Stimulated activated CD8-positive, alpha-beta memory T cell treated with anti-CD3 and anti-CD28 coated beads, Interleukin-15, amount 100 ng/mL, for 4 hours (primary cell): ENCODE data around the gene SCGB1A1.

ENCODE experiments used
- DNase-seq, 2 donors: peaks; one replicate each; pipeline ENCODE4 v3.0.0-alpha.2; 2020; ENCODE audit warnings: low read depth in 2 of 2

SCGB1A1 gene

DNA sequence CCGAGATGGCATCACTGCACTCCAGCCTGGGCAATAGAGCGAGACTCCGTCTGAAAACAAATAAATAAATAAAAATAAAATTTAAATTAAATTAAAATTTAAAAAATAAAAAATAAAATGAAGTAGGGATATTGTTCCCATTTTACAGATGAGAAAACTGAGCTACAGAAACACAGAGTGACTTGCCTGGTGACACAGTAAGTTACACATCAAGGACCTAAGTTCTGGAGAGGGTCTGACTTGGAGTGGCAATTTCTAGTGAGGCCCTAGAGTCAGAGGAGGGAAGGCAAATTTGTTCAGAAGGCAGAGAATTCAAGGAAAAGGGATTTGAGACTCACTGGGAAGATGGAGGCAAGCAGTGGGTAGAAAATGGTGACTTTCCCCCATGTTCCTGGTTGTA is 2.0 kb downstream of the SCGB1A1 start:
- no peak for DNase-seq

DNA sequence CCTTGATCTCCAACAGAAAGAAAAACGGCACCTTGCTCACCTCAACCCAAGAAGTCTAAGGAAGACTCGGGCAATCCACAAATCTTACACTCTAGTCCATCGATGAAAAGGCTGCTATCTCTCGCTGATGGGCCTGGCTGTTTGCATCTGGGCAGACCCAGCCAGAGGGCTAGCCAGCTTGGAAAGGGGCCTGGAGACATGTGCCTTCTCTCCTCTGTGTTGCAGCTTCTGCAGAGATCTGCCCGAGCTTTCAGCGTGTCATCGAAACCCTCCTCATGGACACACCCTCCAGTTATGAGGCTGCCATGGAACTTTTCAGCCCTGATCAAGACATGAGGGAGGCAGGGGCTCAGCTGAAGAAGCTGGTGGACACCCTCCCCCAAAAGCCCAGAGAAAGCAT is 3.2 kb downstream of the SCGB1A1 start:
- no peak for DNase-seq

DNA sequence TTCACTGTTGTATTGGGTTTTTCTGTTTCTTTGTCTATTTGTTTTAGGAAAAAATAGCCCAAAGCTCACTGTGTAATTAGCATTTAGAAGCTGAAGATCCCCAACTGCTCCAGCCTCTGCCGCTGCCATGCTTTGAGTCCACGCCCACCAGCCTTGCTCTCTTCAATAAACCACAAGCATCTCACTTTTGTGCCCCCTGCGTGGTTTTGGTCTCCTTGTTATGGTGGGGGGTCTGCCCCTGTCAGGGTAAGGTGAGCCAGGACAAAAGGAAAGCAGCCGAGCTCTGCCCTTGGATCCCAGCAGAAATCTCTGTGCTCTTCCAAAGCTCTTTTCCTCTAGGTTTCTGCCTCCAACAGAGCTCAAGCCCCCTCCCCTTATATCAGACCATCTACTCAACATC is 4.2 kb downstream of the SCGB1A1 start:
- DNase-seq: no peak

GRCh38 chr11:62427630-62428233 is 8.9 kb downstream of the SCGB1A1 start:
- no peak for DNase-seq

GRCh38 chr11:62428871-62429560 is 10.2 kb downstream of the SCGB1A1 start:
- DNase-seq: no peak

- DNase-seq: no peak
These were observed 11.6 kb downstream of the SCGB1A1 start for GRCh38 chr11:62430425-62430824.

- no peak for DNase-seq
These were observed 12.5 kb downstream of the SCGB1A1 start for GRCh38 chr11:62431171-62431901.

- DNase-seq: no peak
These were observed 13.9 kb downstream of the SCGB1A1 start for GRCh38 chr11:62432695-62433094.

- no peak for DNase-seq
These were observed 14.5 kb downstream of the SCGB1A1 start for GRCh38 chr11:62433141-62433903.

DNA sequence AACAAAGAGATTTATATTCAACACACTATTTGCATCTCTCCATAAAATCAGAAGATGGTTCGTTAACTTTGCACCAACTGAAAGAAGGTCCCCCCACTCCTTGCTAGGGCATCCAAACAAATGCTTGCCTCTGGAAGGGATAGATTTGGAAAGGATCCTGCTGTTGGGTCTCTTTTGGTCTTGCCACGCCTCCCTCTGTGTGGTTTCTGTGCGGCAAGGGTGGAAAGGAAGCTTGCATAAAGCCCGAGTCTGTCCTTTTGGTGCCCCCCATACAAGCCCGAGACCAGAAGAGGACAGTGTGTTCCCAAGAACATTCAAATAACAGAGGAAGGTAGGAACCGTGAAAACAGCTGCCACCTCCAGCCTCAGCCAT is 15.1 kb downstream of the SCGB1A1 start:
- no peak for DNase-seq

DNA sequence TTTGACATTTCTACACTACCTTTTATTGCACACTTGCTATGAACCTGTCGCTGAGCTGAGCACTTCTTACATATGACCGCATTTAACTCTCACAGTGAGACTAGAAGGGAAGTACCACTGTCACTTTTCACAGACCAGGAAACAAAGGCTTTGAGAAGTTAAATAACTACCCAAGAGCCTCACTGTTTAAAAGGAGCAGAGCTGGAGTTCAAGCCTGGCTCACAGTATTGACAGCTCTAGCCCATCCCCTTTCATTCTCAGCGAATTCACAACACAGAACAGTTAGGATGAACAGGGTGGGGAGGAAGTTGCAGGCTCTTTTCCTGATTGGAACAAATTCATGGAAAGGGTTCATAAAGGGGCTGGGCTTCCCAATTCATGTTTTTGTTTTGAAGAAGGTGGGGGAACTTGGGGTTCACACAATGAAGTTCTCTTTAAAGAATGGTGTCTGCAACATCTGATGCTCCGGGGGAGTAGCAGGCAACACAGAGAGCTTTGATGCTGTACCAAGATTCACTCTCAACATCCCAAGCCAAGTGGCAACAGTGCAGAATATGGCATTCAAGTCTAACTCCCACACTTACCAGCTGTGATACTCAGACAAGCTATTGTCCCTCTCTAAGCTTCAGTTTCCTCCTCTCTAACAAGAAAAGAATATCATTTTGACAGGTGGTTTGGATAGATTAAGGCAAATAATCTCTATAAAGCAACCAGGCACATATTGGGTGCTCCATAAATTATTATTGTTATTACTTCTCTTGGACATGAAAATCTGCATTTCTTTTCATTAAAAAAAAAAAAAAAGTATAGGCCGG is 17.2 kb downstream of the SCGB1A1 start:
- DNase-seq: no peak

- no peak for DNase-seq
These were observed 18.8 kb downstream of the SCGB1A1 start for GRCh38 chr11:62437616-62438015.

DNA sequence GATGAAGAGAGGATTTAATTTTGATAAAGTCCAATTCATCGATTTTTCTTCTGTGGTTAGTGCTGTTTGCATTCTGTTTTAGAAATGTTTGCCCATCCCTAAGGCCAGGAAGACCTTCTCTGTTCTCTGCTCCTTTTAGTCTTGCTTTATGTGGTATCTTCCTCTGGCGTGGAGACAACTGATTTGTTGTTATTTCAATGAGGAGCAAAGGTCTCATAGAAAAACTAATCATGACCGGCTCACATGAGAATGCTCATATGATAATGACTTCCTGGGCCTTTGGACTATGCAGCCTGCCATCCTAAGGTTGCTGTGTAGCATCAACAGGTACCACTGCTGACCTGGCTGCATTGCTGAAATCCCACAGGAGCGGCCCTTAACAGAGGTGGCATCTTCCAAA is 19.8 kb downstream of the SCGB1A1 start:
- no peak for DNase-seq

DNA sequence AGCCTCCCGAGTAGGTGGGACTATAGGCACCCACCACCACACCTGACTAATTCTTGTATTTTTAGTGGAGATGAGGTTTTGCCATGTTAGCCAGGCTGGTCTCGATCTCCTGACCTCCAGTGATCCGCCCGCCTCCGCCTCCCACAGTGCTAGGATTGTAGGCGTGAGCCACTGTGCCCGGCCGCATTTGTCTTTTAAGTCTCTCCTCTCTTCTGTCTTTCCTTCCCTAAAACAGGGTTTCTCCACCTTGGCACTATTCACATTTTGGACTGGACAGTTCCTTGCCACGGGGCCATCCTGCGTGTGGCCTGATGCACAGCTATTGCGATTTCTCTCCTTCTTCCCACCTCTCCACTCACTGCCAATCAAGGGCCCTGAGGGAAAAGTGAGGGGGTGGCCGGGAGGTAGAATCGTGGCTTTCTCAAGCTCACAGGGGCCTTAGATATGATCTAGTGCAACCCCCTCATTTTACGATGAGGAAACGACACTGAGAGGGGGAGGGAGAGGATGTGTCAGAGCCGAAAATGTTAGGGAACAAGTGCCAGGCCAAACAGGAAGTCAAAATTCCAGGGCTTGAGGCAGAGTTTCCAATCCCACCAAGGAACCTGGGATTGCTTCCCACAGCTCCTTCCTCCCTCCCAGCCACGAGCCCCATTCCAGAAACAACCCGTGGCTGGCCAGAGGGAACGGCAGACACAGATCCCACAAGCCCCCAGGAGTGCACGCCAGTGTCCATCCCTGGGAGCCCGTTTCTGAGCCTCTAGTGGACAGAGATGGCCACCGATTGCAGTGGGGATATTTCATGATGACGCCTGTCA is 21.2 kb downstream of the SCGB1A1 start:
- no peak for DNase-seq

GRCh38 chr11:62443390-62444235 is 24.8 kb downstream of the SCGB1A1 start:
- no peak for DNase-seq

DNA sequence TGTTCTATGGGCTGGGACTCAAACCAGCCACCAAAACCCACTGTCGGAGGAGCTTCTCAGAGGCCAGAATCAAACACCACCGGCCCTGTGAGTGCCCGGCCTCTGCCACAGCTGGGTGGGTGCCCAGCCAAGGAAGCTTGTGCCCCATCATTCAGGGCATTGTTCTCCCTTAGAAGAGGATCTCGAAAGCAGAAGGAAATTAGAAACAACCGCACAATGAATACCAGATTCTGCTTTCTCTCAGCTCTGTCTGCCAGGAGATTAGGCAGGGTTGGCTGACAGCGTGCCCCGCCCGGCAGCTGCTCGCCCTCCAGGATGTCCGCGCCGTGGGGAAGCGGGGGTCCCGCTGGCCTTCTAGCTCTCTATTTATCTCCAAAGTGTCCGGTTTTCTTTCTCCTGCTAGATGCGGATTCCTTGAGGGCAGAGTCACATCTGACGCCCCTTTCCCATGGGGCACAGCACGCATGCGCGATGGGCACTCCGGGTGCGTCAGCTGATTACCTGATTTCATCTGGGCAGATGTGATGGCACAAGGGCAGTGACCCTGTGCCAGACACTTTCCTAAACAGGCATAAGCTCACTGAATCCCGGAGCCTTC is 25.5 kb downstream of the SCGB1A1 start:
- DNase-seq: no peak

DNA sequence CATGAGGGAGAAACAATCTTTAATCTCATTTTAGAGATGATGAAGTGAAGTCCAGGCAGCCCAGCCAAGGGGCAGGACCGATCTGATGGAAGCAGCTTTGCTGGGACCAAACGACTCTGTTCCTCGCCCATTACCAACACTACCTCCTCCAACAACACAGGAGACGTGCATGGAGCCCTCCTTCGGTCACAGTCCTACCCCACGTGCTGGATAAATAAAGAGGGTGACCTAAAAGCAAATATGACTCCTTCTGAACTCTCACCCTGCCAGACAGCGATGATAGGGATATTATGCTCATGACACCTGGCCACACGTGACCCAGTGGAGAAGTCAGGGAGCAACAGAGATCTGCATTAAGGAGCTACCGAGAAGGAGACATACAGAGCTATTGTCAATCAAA is 26.0 kb downstream of the SCGB1A1 start:
- DNase-seq: no peak

- DNase-seq: no peak
These were observed 26.5 kb downstream of the SCGB1A1 start for GRCh38 chr11:62445314-62445740.

DNA sequence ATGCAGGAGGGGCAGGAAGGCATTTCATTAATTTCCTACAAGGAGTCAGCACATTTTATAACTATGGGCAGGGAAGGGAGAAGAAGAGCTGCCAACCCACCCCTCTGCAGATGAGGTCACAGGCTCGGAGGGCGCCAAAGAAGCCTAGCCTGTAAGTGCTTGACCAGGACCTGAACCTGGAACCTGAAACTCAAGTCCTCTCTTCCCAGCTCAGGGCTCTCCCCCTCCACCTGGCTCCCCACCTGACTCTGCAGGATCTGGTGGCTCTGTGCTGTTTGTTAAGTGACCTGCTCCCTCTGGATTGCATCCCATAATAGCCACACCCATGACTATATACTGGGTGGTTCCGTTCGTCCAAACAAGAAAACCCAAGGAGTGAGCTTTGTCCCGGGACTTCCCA is 27.3 kb downstream of the SCGB1A1 start:
- DNase-seq: no peak
